Activated B cell treated with CpG ODN at 0.5 μM for 24 hours (primary cell): ENCODE data around the gene KDR. TPM values are rescaled to one million over a fixed set of nuclear protein-coding genes. Genes with fewer than 3 reads are reported as not detected.

Experiments used
- ATAC-seq: fragments of 200-7000 bp; cut with Tn5 transposase; one replicate; pipeline ENCODE4 v1.10.0; 2021; ENCODE audit warnings: low read depth, mild to moderate bottlenecking, moderate library complexity
- CTCF ChIA-PET: fragments of 350-600 bp; sonication (Branson Sonifier 250); formaldehyde crosslinking; loops from one replicate; lab custom pipeline; 2021; ENCODE audit warnings: antibody characterized with exemption; lab: Charles Lee
- POLR2A ChIA-PET: fragments of 350-600 bp; sonication (Branson Sonifier 250); formaldehyde crosslinking; loops from one replicate; lab custom pipeline; 2021; ENCODE audit warnings: antibody characterized with exemption; lab: Charles Lee
- DNase-seq: peaks from one replicate; pipeline ENCODE4 v3.0.0; 2022
- H3K27ac Mint-ChIP-seq: one replicate; pipeline ENCODE4 v1.8.0; 2020; ENCODE audit warnings: mixed read lengths
- H3K27me3 Mint-ChIP-seq: one replicate; pipeline ENCODE4 v1.8.0; 2021; ENCODE audit warnings: mixed read lengths
- H3K36me3 Mint-ChIP-seq: one replicate; pipeline ENCODE4 v1.8.0; 2021; ENCODE audit warnings: low read depth, mixed read lengths
- H3K4me1 Mint-ChIP-seq: one replicate; pipeline ENCODE4 v1.8.0; 2021; ENCODE audit warnings: mixed read lengths
- H3K4me3 Mint-ChIP-seq: one replicate; pipeline ENCODE4 v1.8.0; 2020; ENCODE audit warnings: mild to moderate bottlenecking, mixed read lengths
- H3K9me3 Mint-ChIP-seq: one replicate; pipeline ENCODE4 v1.8.0; 2020; ENCODE audit warnings: mixed read lengths
- intact Hi-C: fragments of 100-400 bp; cut with micrococcal nuclease; formaldehyde crosslinking; loops from one replicate; pipeline ENCODE4 v1.15.1; 2024
- total RNA-seq: library from RNA; stranded (reverse); gene quantifications from 2 replicates; pipeline ENCODE4 v1.2.3, GENCODE V29; 2022
- TF ChIP-seq, protein P1 (sequence below): fragments of 200-600 bp; IDR thresholded peaks from one replicate; pipeline ENCODE4 v1.8.0; 2022; ENCODE audit warnings: antibody characterized with exemption, mild to moderate bottlenecking

Gene KDR
- total RNA-seq, 1 donor from 2014 or later = not detected

DNA sequence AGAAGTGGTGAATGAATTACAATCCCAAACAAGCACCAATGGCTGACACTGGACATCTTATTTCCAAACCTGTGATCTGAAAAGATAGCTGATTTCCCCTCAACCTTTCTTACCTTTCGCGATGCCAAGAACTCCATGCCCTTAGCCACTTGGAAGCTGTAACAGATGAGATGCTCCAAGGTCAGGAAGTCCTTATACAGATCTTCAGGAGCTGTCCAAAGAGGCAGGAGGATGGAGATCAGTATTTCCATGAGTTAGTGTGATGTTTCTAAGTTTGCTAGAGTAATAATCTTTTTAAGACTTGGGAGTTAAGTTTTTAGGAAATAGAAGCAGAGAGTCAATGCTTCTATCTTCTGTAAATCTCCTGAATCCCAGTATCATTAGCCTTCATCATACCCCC, 32.9 kb downstream of the KDR start:
- intact Hi-C loops = no loop called here
- DNase-seq (no peak), ATAC-seq (no peak)
- H3K27ac Mint-ChIP-seq = no peak overlapping the region
- H3K9me3 Mint-ChIP-seq = no peaks in the 10 kb centered on the region
- no peaks in the 10 kb centered on the region for H3K4me1 Mint-ChIP-seq
- ChIA-PET POLR2A (no interaction called here), CTCF (no interaction called here)
- no peak overlapping the region for H3K4me3 Mint-ChIP-seq
- no peaks in the 10 kb centered on the region for H3K36me3 Mint-ChIP-seq
- no peaks in the 10 kb centered on the region for H3K27me3 Mint-ChIP-seq
- TF ChIP-seq, protein P1, sequence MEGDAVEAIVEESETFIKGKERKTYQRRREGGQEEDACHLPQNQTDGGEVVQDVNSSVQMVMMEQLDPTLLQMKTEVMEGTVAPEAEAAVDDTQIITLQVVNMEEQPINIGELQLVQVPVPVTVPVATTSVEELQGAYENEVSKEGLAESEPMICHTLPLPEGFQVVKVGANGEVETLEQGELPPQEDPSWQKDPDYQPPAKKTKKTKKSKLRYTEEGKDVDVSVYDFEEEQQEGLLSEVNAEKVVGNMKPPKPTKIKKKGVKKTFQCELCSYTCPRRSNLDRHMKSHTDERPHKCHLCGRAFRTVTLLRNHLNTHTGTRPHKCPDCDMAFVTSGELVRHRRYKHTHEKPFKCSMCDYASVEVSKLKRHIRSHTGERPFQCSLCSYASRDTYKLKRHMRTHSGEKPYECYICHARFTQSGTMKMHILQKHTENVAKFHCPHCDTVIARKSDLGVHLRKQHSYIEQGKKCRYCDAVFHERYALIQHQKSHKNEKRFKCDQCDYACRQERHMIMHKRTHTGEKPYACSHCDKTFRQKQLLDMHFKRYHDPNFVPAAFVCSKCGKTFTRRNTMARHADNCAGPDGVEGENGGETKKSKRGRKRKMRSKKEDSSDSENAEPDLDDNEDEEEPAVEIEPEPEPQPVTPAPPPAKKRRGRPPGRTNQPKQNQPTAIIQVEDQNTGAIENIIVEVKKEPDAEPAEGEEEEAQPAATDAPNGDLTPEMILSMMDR = no peak

DNA sequence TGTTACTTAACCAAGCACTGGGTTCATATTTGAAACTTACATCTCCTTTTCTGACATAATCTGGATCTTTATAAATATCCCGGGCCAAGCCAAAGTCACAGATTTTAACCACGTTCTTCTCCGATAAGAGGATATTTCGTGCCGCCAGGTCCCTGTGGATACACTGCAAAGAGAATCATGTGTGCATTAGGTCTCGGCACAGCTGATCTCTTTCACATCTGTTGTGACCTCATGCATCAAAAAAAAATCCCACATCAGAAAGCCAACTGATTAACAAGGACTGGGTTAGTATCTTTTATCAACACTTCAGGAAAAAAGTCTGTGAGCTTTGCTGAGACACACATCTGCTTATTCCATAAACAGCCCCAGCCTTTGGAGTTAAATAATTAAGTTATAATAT, 35.5 kb downstream of the KDR start:
- no peak overlapping the region for H3K4me3 Mint-ChIP-seq
- H3K27me3 Mint-ChIP-seq = no peaks in the 10 kb centered on the region
- no peaks in the 10 kb centered on the region for H3K9me3 Mint-ChIP-seq
- no peaks in the 10 kb centered on the region for H3K4me1 Mint-ChIP-seq
- H3K27ac Mint-ChIP-seq = no peak overlapping the region
- TF ChIP-seq, protein P1 = no peak
- ChIA-PET CTCF (no interaction called here), POLR2A (no interaction called here)
- ATAC-seq (no peak), DNase-seq (no peak)
- intact Hi-C loops = no loop called here
- no peaks in the 10 kb centered on the region for H3K36me3 Mint-ChIP-seq

DNA sequence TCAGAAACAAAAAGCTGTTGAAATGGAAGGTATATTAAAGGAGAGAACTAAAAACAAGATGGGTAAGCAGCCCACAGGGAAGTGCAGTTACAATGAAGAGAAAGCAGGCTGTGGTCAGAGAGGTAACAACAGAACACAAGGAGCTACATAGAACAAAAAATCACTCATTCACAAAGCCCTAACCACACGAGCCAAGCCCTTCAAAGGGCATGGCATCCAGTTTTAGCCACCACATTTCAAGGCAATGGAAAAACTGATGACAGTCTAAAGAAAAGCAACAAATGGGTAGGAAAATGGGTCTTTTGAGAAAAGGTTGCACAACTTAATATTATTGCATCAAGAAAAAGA, 37.5 kb downstream of the KDR start:
- TF ChIP-seq, protein P1 = no peak
- CTCF ChIA-PET = no interaction called here
- H3K27me3 Mint-ChIP-seq = no peaks in the 10 kb centered on the region
- H3K9me3 Mint-ChIP-seq = no peaks in the 10 kb centered on the region
- no peaks in the 10 kb centered on the region for H3K36me3 Mint-ChIP-seq
- ATAC-seq (no peak), DNase-seq (no peak)
- H3K4me1 Mint-ChIP-seq = no peaks in the 10 kb centered on the region
- intact Hi-C loops = no loop called here
- no peak overlapping the region for H3K27ac Mint-ChIP-seq
- H3K4me3 Mint-ChIP-seq = no peak overlapping the region
- POLR2A ChIA-PET = no interaction called here

DNA sequence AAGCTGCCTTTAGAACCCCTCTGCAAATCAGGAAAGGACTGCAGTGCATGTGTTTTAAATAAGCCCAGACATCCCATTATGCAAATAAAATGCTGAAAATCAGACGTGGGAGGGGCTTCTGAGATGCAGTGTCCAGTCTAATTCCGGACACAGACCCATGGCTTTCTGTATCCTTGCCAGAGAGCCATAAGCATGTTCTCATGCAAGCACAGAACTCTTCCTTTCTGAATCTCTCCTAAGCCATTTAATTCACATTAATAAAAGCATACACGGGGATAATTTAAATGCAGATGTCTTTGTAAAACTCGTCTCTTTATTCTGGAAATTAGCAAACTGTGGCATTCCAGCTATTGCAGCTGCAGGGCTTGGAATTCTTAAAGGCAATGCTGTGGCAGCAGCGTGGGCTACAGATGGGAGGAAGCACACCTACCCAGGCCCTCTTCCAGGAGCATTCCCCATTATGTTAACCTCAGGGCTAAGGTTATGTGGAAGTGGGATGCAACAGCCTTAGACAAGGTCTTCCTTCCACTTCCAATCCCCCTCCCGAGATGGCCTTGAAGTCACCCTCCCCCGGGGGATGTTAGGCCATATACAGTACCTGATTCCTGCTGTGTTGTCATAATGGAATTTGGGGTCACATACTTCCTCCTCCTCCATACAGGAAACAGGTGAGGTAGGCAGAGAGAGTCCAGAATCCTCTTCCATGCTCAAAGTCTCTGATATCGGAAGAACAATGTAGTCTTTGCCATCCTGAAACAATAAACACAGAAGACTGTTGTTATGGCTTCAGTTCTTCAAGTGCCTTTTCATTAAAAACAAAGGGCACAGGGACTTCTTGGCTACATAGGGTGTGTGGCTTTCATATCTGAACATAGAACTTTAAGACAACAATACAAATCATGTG, 38.1 kb downstream of the KDR start:
- CTCF ChIA-PET = no interaction called here
- TF ChIP-seq, protein P1 = no peak
- Mint-ChIP-seq H3K36me3 (no peaks in the 10 kb centered on the region), H3K4me1 (no peaks in the 10 kb centered on the region), H3K9me3 (no peaks in the 10 kb centered on the region), H3K27ac (no peak overlapping the region), H3K4me3 (no peak overlapping the region), H3K27me3 (no peaks in the 10 kb centered on the region)
- POLR2A ChIA-PET = no interaction called here
- DNase-seq (no peak), ATAC-seq (no peak)
- intact Hi-C loops = no loop called here

DNA sequence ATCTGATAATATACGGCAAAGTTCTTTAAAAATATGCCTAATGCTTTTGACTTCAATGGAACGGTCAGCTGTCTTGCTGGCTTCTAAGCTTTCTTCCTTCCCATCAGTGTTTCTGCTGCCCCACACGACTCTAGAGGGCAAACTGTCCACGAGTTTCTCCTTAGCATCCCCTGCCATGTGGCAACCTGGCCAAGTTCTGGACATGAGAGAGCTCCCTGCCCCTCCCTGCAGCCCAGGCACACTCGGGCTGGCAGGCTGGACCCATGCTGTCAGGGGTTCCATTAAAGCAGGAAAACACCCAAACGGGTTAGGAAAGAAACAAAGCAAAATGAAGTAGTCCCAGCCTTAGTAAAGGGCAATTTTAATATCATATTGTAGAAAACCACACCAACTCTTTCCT, 38.8 kb downstream of the KDR start:
- no peaks in the 10 kb centered on the region for H3K9me3 Mint-ChIP-seq

More for the DNA sequence above, 38.8 kb downstream of the KDR start:
- no peaks in the 10 kb centered on the region for H3K27me3 Mint-ChIP-seq
- TF ChIP-seq, protein P1 = no peak
- ChIA-PET CTCF (no interaction called here), POLR2A (no interaction called here)
- H3K4me1 Mint-ChIP-seq = no peaks in the 10 kb centered on the region
- no peaks in the 10 kb centered on the region for H3K36me3 Mint-ChIP-seq
- ATAC-seq (no peak), DNase-seq (no peak)
- intact Hi-C loops = no loop called here
- no peak overlapping the region for H3K27ac Mint-ChIP-seq
- no peak overlapping the region for H3K4me3 Mint-ChIP-seq
